Right atrium auricular region (tissue), 2 donors: ENCODE results near the gene ZNF451. TPM values are rescaled to one million over a fixed set of nuclear protein-coding genes. Genes with fewer than 3 reads are reported as not detected.
A peak's percentile ranks its signal among the peaks of the same experiment; 100 is the strongest.

Source experiments
- DNase-seq: peaks from one replicate; pipeline ENCODE4 v3.0.0-alpha.2; 2019; ENCODE audit warnings: low spot score
- H3K27ac ChIP-seq, 2 donors: fragments of 200-600 bp; sonication (generic); 1 replicate in 1 of 2; 2 replicates in 1 of 2; pipeline ENCODE4 v1.5.1; 2016 to 2019
- H3K27me3 ChIP-seq, 2 donors: fragments of 200-600 bp; sonication (generic); one replicate each; pipeline versions ENCODE4 v1.5.1 to v1.6.0; 2017 to 2019
- H3K36me3 ChIP-seq: fragments of 200-600 bp; sonication (generic); one replicate; pipeline ENCODE4 v1.5.1; 2016
- H3K4me1 ChIP-seq, 2 donors: fragments of 200-600 bp; sonication (generic); one replicate each; pipeline versions ENCODE4 v1.5.1 to v1.6.0; 2017 to 2019
- H3K4me3 ChIP-seq, 2 donors: fragments of 200-600 bp; sonication (generic); 1 replicate in 1 of 2; 2 replicates in 1 of 2; pipeline ENCODE4 v1.5.1; 2017 to 2019; ENCODE audit warnings: mild to moderate bottlenecking in 1 of 2, moderate library complexity in 1 of 2
- H3K9me3 ChIP-seq, 2 donors: fragments of 200-600 bp; sonication (generic); one replicate each; pipeline ENCODE4 v1.5.1; 2019
- CTCF ChIP-seq, 2 donors: fragments of 200-600 bp; sonication (generic); IDR thresholded peaks; one replicate each; pipeline ENCODE4 v1.5.1; 2019; ENCODE audit warnings: antibody characterized with exemption in 2 of 2
- total RNA-seq, 2 donors: library from RNA; depleted of rRNA; stranded (reverse); fragments of >200 nt; gene quantifications; one replicate each; pipeline ENCODE4 v1.1.0, GENCODE V29; 2016

Gene ZNF451
- total RNA-seq, 2 donors from 2014 or later: 20.3 to 23.2 TPM

GRCh38 chr6:57163956-57164355, 74.0 kb downstream of the ZNF451 start:
- no peak for TF ChIP-seq CTCF (IDR thresholded peaks at IDR 0.05)
- H3K9me3 ChIP-seq: peaks cover 0 to 14% of the 10 kb centered on the region in 2 donors
- no peak overlapping the region for H3K27ac ChIP-seq
- no peaks in the 10 kb centered on the region for H3K4me1 ChIP-seq
- H3K4me3 ChIP-seq: no peak overlapping the region
- H3K27me3 ChIP-seq: no peaks in the 10 kb centered on the region
- DNase-seq: no peak
- H3K36me3 ChIP-seq: peaks cover 5% of the 10 kb centered on the region

- H3K4me1 ChIP-seq: no peaks in the 10 kb centered on the region
- no peak overlapping the region for H3K4me3 ChIP-seq
- no peak for DNase-seq
- H3K27ac ChIP-seq: no peak overlapping the region
- peaks cover 0 to 14% of the 10 kb centered on the region in 2 donors for H3K9me3 ChIP-seq
- peaks cover 5% of the 10 kb centered on the region for H3K36me3 ChIP-seq
- TF ChIP-seq CTCF (IDR thresholded peaks at IDR 0.05): no peak
- no peaks in the 10 kb centered on the region for H3K27me3 ChIP-seq
These were observed 75.1 kb downstream of the ZNF451 start for GRCh38 chr6:57165080-57165479.

- Histone ChIP-seq H3K27me3 (no peaks in the 10 kb centered on the region), H3K4me1 (peaks cover 0 to 19% of the 10 kb centered on the region in 2 donors), H3K9me3 (no peaks in the 10 kb centered on the region), H3K4me3 (peak within 1 kb of the TSS; percentile 70 to 74), H3K27ac (peak within 1 kb of the TSS; percentile 91 to 96), H3K36me3 (no peaks in the 10 kb centered on the region)
- DNase-seq: peak; percentile 92
- TF ChIP-seq CTCF (IDR thresholded peaks at IDR 0.05): peak in 1 of 2 donors; percentile 41
These were observed 82.4 kb downstream of the ZNF451 start, which contains the start of gene BAG2 for GRCh38 chr6:57172136-57173055. Gene BAG2, plus strand, starts transcription at chr6:57172326. Its CDS starts 372 bp downstream, at chr6:57172698.

GRCh38 chr6:57173056-57173885, 83.3 kb downstream of the ZNF451 start:
- H3K9me3 ChIP-seq: no peaks in the 10 kb centered on the region
- no peak for TF ChIP-seq CTCF (IDR thresholded peaks at IDR 0.05)
- peak overlapping the region; percentile 91 to 96 for H3K27ac ChIP-seq
- H3K27me3 ChIP-seq: no peaks in the 10 kb centered on the region
- peak overlapping the region; percentile 70 to 74 for H3K4me3 ChIP-seq
- peaks cover 0 to 25% of the 10 kb centered on the region in 2 donors for H3K4me1 ChIP-seq
- no peak for DNase-seq
- H3K36me3 ChIP-seq: no peaks in the 10 kb centered on the region

GRCh38 chr6:57173886-57174510, 84.0 kb downstream of the ZNF451 start:
- Histone ChIP-seq H3K9me3 (no peaks in the 10 kb centered on the region), H3K27ac (peak overlapping the region; percentile 91 to 96), H3K4me1 (peaks cover 0 to 32% of the 10 kb centered on the region in 2 donors), H3K27me3 (no peaks in the 10 kb centered on the region), H3K36me3 (no peaks in the 10 kb centered on the region), H3K4me3 (peak overlapping the region; percentile 70 to 74)
- DNase-seq: no peak
- no peak for TF ChIP-seq CTCF (IDR thresholded peaks at IDR 0.05)
